Keratinocyte (primary cell): ENCODE data around the gene GLUL. TPM values are rescaled to one million over a fixed set of nuclear protein-coding genes. Genes with fewer than 3 reads are reported as not detected.

Source experiments
- DNase-seq: peaks from one replicate; pipeline ENCODE4 v3.0.0-alpha.2; 2011; ENCODE audit warnings: low read depth, missing footprints, low spot score
- FAIRE-seq: peaks from 2 replicates; lab custom pipeline; 2011; peaks lifted over from hg19 to GRCh38; lab: Jason Lieb, UNC
- H2AFZ ChIP-seq: 2 replicates; pipeline ENCODE4 v1.6.0; 2012; ENCODE audit warnings: low read length, control low read depth, inconsistent platforms; ENCODE audit not compliant: control insufficient read depth
- H3K27ac ChIP-seq: 2 replicates; pipeline ENCODE4 v1.5.1; 2011; ENCODE audit warnings: low read length; ENCODE audit not compliant: control insufficient read depth, insufficient read depth
- H3K27me3 ChIP-seq: 3 replicates; pipeline ENCODE4 v1.6.0; 2011; ENCODE audit warnings: low read length; ENCODE audit not compliant: control insufficient read depth, insufficient read depth; ENCODE audit errors: extremely low read depth
- H3K36me3 ChIP-seq, 2 experiments: 2 replicates in 1 of 2; 3 replicates in 1 of 2; pipeline ENCODE4 v1.5.1; 2011; ENCODE audit warnings: low read length in 2 of 2, mild to moderate bottlenecking in 1 of 2; ENCODE audit not compliant: control insufficient read depth in 2 of 2, insufficient read depth in 2 of 2; ENCODE audit errors: extremely low read depth in 1 of 2
- H3K4me1 ChIP-seq: 3 replicates; pipeline ENCODE4 v1.5.1; 2011; ENCODE audit warnings: low read length; ENCODE audit not compliant: control insufficient read depth, insufficient read depth; ENCODE audit errors: extremely low read depth
- H3K4me2 ChIP-seq: 3 replicates; pipeline ENCODE4 v1.6.0; 2011; ENCODE audit warnings: low read depth, low read length; ENCODE audit not compliant: control insufficient read depth, insufficient read depth; ENCODE audit errors: extremely low read depth
- H3K4me3 ChIP-seq, 3 experiments: fragments of 200-600 bp in 1 of 3; sonication (generic) in 1 of 3; 2 replicates in 2 of 3; 3 replicates in 1 of 3; pipeline ENCODE4 v1.5.1; 2011 to 2016; ENCODE audit warnings: low read length in 3 of 3, mild to moderate bottlenecking in 3 of 3, control low read depth in 2 of 3, inconsistent platforms in 1 of 3, low read depth in 1 of 3, mixed read lengths in 1 of 3, mixed run types in 1 of 3, moderate library complexity in 1 of 3; ENCODE audit not compliant: control insufficient read depth in 2 of 3, insufficient read depth in 2 of 3; ENCODE audit errors: extremely low read depth in 1 of 3
- H3K79me2 ChIP-seq: 2 replicates; pipeline ENCODE4 v1.6.0; 2012; ENCODE audit warnings: low read length; ENCODE audit not compliant: control insufficient read depth, insufficient read depth
- H3K9ac ChIP-seq: 3 replicates; pipeline ENCODE4 v1.6.0; 2011; ENCODE audit warnings: low read length; ENCODE audit not compliant: control insufficient read depth, insufficient read depth; ENCODE audit errors: extremely low read depth
- H3K9me1 ChIP-seq: 3 replicates; pipeline ENCODE4 v1.6.0; 2011; ENCODE audit warnings: low read length; ENCODE audit not compliant: control insufficient read depth, insufficient read depth; ENCODE audit errors: extremely low read depth
- H3K9me3 ChIP-seq: 2 replicates; pipeline ENCODE4 v1.5.1; 2012; ENCODE audit warnings: low read depth, low read length; ENCODE audit not compliant: control insufficient read depth
- H4K20me1 ChIP-seq: 3 replicates; pipeline ENCODE4 v1.6.0; 2011; ENCODE audit warnings: low read length; ENCODE audit not compliant: control insufficient read depth, insufficient read depth; ENCODE audit errors: extremely low read depth
- EZH2 ChIP-seq: IDR thresholded peaks from one replicate; pipeline ENCODE4 v1.6.1; 2012; ENCODE audit warnings: inconsistent platforms, mild to moderate bottlenecking, low read length, moderate library complexity
- dilution Hi-C: fragments of 300-500 bp; cut with MboI; formaldehyde crosslinking; loops from one replicate; pipeline ENCODE4 v1.7.0; 2020; ENCODE audit warnings: low sequenced_read_pairs; ENCODE audit not compliant: extremely low pct_ligation_motif_present
- polyA minus RNA-seq, 3 experiments: library from RNA; depleted of rRNA, polyadenylated mRNA; stranded (reverse); fragments of >200 nt; gene quantifications; 1 replicate in 1 of 3; 2 replicates in 1 of 3; 3 replicates in 1 of 3; pipeline ENCODE4 v1.2.3, GENCODE V29; 2011
- polyA plus RNA-seq, 5 experiments: library from polyadenylated mRNA; depleted of rRNA in 3 of 5; stranded (reverse) in 3 of 5; stranded (forward) in 1 of 5; unstranded in 1 of 5; fragments of >200 nt; gene quantifications; 1 replicate in 1 of 5; 2 replicates in 3 of 5; 3 replicates in 1 of 5; pipeline versions ENCODE4 v1.2.1 to v1.2.3, GENCODE V29; 2011 to 2012; ENCODE audit warnings: missing spikeins in 2 of 5, low read depth in 1 of 5, low replicate concordance in 1 of 5
- TF ChIP-seq, protein P1 (sequence below), 3 experiments: IDR thresholded peaks in 1 of 3; conservative IDR thresholded peaks in 1 of 3; optimal IDR thresholded peaks in 1 of 3; 2 replicates in 2 of 3; 3 replicates in 1 of 3; pipeline versions ENCODE3 to v1.5.1; 2011; ENCODE audit warnings: low read length in 3 of 3, mild to moderate bottlenecking in 3 of 3, moderate library complexity in 2 of 3, control low read depth in 1 of 3, inconsistent platforms in 1 of 3; ENCODE audit not compliant: insufficient read depth in 2 of 3; ENCODE audit errors: extremely low read depth in 1 of 3

The GLUL gene
- polyA plus RNA-seq (589 to 619 TPM (median 593 TPM) in 3 replicates), polyA minus RNA-seq (707 to 900 TPM (median 857 TPM) in 3 replicates)
- 77.7 TPM for polyA plus RNA-seq (2011; ENCODE audit: low read depth)
- polyA plus RNA-seq (2011; cell fraction: cytosol; rRNA removed) = 486 and 677 TPM in 2 replicates
- 291 and 385 TPM in 2 replicates for polyA plus RNA-seq (2011; cell fraction: nucleus; rRNA removed)
- polyA plus RNA-seq (2012; ENCODE audit: low replicate concordance) = 237 and 564 TPM in 2 replicates
- polyA minus RNA-seq (2011; cell fraction: cytosol; rRNA and poly(A)+ RNA removed) = 552 TPM
- polyA minus RNA-seq (2011; cell fraction: nucleus; rRNA and poly(A)+ RNA removed) = 104 and 175 TPM in 2 replicates

DNA sequence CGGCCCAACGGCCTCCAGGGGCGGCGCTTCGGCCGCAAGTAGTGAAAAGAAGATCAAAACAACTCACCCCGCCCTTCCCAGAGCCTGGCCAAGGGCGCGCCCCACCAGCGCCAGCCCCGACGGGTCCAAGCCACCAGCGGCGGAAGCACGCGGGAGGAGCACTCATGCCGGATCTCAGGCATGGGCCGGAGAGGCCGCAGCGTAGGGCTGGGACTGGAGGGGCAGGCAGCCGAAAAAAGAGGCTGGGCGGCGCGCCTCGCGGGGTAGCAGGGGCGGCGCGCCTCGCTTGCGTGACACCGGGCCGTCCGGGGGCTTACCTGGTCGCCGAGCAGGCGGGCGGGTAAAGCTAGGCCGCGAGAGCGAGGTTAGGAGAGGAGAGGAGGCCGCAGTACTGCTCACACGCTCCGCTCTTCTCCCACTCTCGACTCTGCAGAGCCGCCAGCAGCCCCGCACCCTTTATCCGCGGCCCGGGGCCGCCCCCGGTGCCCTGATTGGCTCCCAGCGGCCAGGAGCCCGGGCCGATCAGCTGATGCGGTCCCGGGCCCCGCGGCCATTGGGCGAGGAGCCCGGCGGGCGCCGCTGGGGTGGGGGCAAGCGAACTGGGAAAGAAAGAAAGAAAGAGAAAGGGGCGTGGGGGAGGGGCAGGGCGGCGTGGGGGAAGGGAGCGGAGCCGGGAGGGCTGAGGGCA is at the start of gene GLUL:
Gene GLUL (minus strand): TSS at position 429 of the 688 bp plus-strand sequence. CDS start 3,053 bp downstream, outside the sequence.
- H3K9ac ChIP-seq = peak within 1 kb of the TSS; percentile 86
- no peaks in the 10 kb centered on the region for H3K9me3 ChIP-seq
- peaks cover 17% of the 10 kb centered on the region for H4K20me1 ChIP-seq
- H3K4me1 ChIP-seq = peaks cover 12% of the 10 kb centered on the region
- FAIRE-seq (no peak), DNase-seq (no peak)
- dilution Hi-C loops = no loop called here
- peak within 1 kb of the TSS; percentile 69 for H3K27ac ChIP-seq
- peaks cover 14 to 21% of the 10 kb centered on the region in 2 experiments for H3K36me3 ChIP-seq
- no peaks in the 10 kb centered on the region for H3K9me1 ChIP-seq
- peak within 1 kb of the TSS; percentile 94 for H3K4me2 ChIP-seq
- peaks cover 41% of the 10 kb centered on the region for H3K79me2 ChIP-seq
- no peak for TF ChIP-seq EZH2
- TF ChIP-seq, protein P1, sequence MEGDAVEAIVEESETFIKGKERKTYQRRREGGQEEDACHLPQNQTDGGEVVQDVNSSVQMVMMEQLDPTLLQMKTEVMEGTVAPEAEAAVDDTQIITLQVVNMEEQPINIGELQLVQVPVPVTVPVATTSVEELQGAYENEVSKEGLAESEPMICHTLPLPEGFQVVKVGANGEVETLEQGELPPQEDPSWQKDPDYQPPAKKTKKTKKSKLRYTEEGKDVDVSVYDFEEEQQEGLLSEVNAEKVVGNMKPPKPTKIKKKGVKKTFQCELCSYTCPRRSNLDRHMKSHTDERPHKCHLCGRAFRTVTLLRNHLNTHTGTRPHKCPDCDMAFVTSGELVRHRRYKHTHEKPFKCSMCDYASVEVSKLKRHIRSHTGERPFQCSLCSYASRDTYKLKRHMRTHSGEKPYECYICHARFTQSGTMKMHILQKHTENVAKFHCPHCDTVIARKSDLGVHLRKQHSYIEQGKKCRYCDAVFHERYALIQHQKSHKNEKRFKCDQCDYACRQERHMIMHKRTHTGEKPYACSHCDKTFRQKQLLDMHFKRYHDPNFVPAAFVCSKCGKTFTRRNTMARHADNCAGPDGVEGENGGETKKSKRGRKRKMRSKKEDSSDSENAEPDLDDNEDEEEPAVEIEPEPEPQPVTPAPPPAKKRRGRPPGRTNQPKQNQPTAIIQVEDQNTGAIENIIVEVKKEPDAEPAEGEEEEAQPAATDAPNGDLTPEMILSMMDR (optimal IDR thresholded peaks at IDR 0.05 in 1 of 3, IDR thresholded peaks at IDR 0.05 in 1 of 3, conservative IDR thresholded peaks at IDR 0.05 in 1 of 3; ENCODE audit: extremely low read depth in 1 of 3, insufficient read depth in 2 of 3, low read length in 3 of 3) = no peak
- no peaks in the 10 kb centered on the region for H3K27me3 ChIP-seq
- peak within 1 kb of the TSS; percentile 69 for H2AFZ ChIP-seq
- peak within 1 kb of the TSS; percentile 74 to 87 (median 79) for H3K4me3 ChIP-seq

DNA sequence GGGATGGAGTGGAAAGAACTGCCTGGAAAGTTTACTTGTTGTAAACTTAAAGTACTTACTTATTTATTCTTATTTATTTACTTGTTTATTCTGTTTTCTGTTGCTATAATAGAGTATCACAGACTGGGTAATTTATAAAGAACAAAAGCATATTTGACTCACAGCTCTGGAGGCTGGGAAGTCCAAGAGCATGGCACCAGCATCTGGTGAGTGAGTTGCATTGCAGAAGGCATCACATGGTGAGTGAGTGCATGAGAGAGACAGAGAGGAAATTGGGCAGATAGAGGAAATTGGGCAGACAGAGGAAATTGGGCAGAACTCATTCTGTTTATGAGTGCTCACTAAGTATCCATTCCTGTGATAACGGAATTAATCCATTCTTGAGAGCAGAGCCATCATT is 46.7 kb upstream of the GLUL start:
- TF ChIP-seq, protein P1 (optimal IDR thresholded peaks at IDR 0.05 in 1 of 3, IDR thresholded peaks at IDR 0.05 in 1 of 3, conservative IDR thresholded peaks at IDR 0.05 in 1 of 3; ENCODE audit: extremely low read depth in 1 of 3, insufficient read depth in 2 of 3, low read length in 3 of 3) = no peak
- no peak for TF ChIP-seq EZH2
- Histone ChIP-seq H3K4me1 (no peaks in the 10 kb centered on the region), H2AFZ (no peak overlapping the region), H3K4me2 (no peak overlapping the region), H3K4me3 (no peak overlapping the region), H3K27ac (no peak overlapping the region), H3K9me3 (no peaks in the 10 kb centered on the region), H3K9ac (no peak overlapping the region), H3K36me3 (no peaks in the 10 kb centered on the region), H4K20me1 (no peaks in the 10 kb centered on the region), H3K27me3 (peaks cover 4% of the 10 kb centered on the region), H3K9me1 (no peaks in the 10 kb centered on the region), H3K79me2 (no peaks in the 10 kb centered on the region)
- DNase-seq (no peak), FAIRE-seq (no peak)
- dilution Hi-C loops = loop anchor here (25.0 kb wide), 1 partner anchor 149 kb away; the partner anchor contains the start of gene RNASEL
